NCI-H748 treated with DMSO at 0.1 percent for 48 hours (cell line): ENCODE results near the gene SEMA3E.

ENCODE experiments used
- DNase-seq: peaks from one replicate; lab custom pipeline; 2025; lab: John Stamatoyannopoulos, UW

The SEMA3E gene

DNA sequence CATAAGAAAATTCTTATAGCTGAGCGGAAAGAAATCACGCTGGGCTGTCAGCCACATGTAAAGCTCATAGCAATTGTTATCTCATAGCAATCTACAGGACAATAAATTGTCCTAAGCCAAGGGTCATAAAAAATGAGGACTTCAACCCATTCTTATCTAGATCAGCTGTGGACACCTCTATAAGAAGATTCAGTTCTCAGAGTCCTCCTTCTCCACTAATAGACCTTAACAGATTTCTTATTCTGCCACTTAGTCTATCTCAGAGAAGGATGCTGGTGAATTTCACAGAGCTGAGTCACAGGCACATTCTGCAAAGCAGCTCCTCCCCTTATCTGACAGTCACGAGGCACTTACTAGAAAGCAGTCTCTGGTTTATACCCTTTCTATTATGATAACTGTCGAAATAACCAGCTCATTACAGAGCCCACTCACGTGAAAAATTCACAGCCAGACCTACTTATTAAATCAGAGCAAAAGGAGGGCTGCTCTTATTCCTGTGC is 300.9 kb downstream of the SEMA3E start:
- DNase-seq = no peak

DNA sequence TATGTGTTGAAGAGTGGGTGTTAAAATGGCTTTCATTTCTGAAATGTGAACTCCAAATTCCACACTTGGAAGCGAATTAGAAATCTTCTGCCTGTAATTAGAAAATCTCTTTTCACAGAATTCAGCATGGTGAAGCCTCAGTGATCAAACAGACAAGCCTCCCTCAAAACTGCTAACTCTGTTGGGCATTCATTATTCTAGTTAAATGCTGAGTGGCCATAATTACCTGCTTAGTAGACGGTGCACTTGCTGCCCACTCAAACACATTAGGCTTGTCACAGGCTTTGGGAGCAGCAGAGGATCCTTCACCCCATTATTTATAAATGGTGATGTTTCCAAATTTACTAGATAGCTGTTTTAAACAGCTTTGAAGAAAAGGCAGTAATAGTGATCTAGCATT is 309.0 kb downstream of the SEMA3E start:
- DNase-seq = no peak

DNA sequence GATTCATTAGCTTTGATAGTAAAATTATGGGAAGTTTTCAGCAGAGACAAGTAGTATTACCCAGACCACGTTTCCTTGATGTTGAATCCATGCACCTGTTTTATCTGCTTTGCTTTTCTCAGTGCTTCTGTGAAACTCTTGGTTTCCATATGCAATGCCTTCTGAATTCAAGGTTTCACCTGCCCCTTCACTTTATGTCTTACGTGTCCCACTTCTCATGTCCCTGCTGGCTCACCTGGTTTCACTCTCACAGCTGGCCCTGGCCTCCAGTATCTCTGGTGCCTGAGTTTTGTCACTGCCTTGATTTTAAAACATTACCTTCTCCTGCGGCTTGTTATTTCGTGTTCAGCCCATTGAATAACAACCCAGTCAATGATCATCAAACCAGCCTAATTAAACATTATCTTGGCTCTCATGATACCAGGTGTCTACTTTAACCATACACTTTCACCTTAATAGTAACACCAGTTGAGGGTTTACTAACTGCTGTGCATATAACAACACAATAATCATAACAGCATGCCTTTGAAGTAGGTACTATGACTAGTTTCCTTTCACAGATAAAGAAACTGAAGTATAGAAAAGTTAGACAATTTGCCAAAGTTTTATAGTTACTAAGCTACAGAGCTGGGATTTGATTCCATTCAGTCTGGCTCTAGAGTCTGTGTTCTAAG is 310.5 kb downstream of the SEMA3E start:
- no peak for DNase-seq

DNA sequence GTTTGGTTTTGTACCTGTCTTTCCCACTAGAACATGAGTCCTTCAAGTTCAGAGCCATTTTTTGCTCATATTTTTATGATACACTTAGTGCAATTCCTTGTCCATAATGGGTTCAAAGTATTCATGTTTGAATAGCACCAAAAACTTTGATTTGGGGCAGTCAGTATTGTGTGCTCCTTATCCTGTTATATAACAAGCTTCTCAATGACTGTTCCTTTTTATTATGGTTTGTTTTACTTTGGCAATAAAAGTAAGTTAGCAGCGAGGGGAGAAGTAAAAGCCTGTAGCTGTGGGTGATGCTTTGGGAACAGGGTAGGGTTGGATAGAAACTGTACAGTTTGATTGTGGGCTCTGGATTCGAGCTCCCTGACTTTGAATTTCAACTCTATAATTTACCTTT is 311.9 kb downstream of the SEMA3E start:
- no peak for DNase-seq

DNA sequence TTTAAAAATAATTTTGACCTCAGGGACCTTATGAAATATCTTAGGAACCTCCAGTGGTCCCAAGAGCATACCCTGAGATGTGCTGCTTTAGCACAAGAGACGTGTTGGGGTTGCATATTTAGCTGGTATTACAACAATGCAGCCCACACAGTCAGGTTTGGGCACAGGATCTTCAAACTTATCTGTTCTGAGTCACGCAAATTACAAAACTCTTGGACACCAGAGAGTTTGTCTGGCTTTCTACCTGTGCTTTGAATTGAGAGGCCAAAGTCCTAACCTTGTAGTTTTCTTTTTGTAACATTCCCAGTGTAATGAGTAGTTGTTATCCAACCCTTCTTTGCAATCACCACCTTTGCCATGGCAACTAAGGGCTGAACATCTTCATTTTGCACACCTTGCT is 322.7 kb downstream of the SEMA3E start:
- no peak for DNase-seq

DNA sequence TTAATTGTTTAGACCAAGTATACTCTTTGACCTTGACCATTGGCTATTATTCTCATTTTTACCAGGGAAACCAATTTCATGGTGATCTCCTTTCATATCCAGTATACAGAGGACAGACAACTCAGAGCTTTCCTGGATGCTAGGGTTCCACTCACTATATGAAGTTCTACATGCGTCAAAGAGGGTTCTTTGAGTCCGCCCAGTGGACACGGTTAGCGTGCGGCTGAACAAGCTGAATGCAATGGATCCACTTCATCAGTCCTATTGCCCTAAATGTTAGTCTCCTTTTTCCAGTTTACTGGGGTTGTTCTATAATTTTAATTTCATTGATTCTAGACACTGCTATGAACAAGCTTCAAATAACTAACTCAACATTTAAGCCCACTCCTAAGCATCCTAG is 323.9 kb downstream of the SEMA3E start:
- DNase-seq = no peak

DNA sequence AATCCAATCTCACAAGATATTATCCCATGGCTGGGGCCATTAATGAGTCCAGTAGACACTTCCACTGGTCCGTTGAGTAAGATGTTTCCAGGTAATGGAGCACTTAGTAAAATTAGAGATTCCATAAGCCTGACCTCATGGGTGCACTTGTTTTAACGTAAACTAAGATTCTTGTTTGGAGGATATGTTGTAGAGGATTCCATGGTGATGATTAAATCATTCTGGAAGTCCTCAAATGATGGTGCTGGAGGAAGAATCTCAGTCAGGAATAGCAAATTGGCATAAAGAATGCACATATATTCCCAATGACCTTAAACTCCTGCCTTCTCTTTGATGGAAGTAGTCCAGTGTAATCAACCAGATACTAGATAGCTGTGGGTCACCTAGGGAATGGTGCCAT is 324.3 kb downstream of the SEMA3E start:
- no peak for DNase-seq

DNA sequence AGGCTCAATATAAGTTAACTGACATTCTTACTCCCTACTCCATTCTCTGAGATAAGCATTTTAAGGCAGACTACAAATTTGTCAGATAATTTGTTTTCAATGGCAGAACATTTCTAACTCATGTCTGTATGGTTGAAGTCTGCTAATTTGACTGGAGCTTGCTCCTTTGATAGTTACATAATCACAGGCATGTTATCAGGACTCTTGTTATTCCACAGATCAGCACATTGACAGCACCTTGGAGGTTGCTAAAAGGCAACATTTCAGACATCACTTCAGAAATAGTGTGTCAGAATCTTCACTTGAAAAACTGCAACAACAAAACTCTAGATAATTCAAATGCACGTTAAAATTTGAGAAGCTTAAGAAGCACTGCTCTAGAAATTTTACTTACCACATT is 327.9 kb downstream of the SEMA3E start:
- DNase-seq = no peak

DNA sequence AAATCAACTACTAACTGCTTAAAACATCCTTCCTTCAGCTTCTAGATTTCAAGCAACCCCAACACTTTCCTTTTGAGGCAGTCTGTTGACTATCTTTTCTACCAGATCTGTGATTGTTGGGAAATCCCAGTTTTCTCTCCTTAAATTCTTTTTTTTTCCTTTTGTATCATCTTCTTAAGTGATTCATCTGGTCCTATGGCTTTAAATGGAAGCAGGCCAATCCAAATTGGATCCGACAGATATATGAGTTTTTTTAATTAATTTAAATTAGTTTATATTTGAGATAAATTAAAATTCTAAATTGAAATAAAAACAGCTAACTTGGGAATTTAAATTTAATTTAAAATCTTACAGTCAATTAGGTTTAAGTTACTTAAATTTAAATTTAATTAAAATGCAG is 335.0 kb downstream of the SEMA3E start:
- DNase-seq = no peak
